Activated naive CD4-positive, alpha-beta T cell treated with anti-CD3 and anti-CD28 coated beads, Interleukin-2, amount 50 U/mL, for 24 hours (primary cell): Measurements from ENCODE around the gene SOD2.
"Not testable (repeated sequence)": the region's sequence is repeated elsewhere in the genome, so short reads cannot be mapped to it uniquely, and the experiment has no call there.

Experiments used
- H3K27ac Mint-ChIP-seq: one replicate; pipeline ENCODE4 v1.8.0; 2021; ENCODE audit warnings: mild to moderate bottlenecking, mixed read lengths
- H3K27me3 Mint-ChIP-seq: one replicate; pipeline ENCODE4 v1.8.0; 2021; ENCODE audit warnings: mixed read lengths
- H3K36me3 Mint-ChIP-seq: one replicate; pipeline ENCODE4 v1.8.0; 2021; ENCODE audit warnings: mixed read lengths
- H3K4me1 Mint-ChIP-seq: one replicate; pipeline ENCODE4 v1.8.0; 2021; ENCODE audit warnings: mixed read lengths
- H3K4me3 Mint-ChIP-seq: one replicate; pipeline ENCODE4 v1.8.0; 2021; ENCODE audit warnings: mild to moderate bottlenecking, mixed read lengths
- H3K9me3 Mint-ChIP-seq: one replicate; pipeline ENCODE4 v1.8.0; 2021; ENCODE audit warnings: mixed read lengths

SOD2 gene

DNA sequence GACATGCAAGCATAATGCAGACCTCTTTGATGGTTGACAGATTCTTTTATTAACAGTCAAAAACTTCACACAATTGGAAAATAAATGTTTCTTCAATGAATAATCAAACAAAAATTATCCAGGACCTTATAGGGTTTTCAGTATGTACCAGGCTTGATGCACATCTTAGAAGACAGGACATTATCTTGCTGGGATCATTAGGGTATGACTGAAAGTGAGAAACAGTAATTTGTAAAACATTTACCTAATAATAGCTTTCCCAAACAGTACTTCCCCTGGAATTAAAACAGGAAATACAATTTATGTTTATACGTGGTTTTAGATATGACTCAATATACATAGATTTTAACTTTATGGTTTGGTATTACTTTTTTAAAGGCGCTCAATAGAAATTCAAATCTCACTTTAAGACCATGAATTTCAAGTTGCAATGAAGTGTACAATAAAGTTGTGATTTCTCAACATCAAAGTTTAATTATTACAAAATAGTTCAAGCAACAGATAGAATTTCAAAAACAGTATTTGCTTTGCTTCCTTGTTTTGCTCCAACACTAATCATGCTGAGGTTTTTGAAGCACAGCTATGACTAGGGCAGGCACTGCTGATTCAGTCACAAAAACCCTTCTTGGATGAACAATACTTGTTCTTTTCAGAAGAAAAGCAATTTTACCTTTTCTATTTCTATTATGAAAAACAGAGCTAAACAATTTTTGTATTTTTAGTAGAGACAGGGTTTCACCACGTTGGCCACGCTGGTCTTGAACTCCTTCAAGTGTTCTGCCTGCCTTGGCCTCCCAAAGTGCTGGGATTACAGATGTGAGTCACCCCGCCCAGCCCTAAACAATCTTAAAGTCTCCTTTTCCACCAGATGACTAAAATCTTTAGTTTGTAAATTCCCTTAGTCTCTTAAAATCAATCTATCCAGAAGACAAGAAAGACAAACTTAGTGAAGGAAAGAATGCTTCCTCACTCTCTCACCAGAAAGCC lies 13.7 kb downstream of the SOD2 start:
- Mint-ChIP-seq H3K36me3 (peaks cover 10% of the 10 kb centered on the region), H3K4me1 (peaks cover 7% of the 10 kb centered on the region), H3K27me3 (no peaks in the 10 kb centered on the region), H3K4me3 (peak overlapping the region; percentile 16), H3K27ac (peak overlapping the region; percentile 88), H3K9me3 (no peaks in the 10 kb centered on the region)

DNA sequence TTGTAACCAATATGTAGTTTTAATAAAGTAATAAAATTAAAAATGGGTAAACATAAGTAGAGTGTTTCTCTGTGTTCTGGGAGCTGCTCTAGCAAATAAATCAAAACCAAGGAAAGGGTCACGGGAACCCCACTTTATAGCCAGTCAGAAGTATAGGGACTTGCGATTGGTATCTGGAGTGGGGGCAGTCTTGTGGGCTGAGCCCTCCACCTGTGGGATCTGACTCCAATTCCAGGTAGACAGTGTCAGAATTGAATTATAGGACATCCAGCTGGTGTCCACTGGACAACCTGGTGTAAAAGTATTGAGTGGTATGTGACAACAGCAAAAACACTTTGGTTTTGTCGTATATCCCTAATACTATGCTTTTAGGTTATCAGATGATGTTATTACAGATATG lies 14.5 kb downstream of the SOD2 start:
- Mint-ChIP-seq H3K4me3 (no peak overlapping the region), H3K27me3 (no peaks in the 10 kb centered on the region), H3K27ac (peak overlapping the region; percentile 4), H3K4me1 (peaks cover 10% of the 10 kb centered on the region), H3K9me3 (no peaks in the 10 kb centered on the region), H3K36me3 (peaks cover 14% of the 10 kb centered on the region)

- peaks cover 23% of the 10 kb centered on the region for H3K36me3 Mint-ChIP-seq
- H3K4me1 Mint-ChIP-seq = peaks cover 17% of the 10 kb centered on the region
These were observed 15.4 kb downstream of the SOD2 start for GRCh38 chr6:159677506-159678165.

GRCh38 chr6:159676890-159677505 lies 16.0 kb downstream of the SOD2 start:
- no peaks in the 10 kb centered on the region for H3K27me3 Mint-ChIP-seq
- H3K4me1 Mint-ChIP-seq = peaks cover 18% of the 10 kb centered on the region
- H3K4me3 Mint-ChIP-seq = no peak overlapping the region
- H3K9me3 Mint-ChIP-seq = peaks cover under 1% of the 10 kb centered on the region
- H3K36me3 Mint-ChIP-seq = peaks cover 26% of the 10 kb centered on the region
- H3K27ac Mint-ChIP-seq = no peak overlapping the region

More at GRCh38 chr6:159677506-159678165, 15.4 kb downstream of the SOD2 start:
- Mint-ChIP-seq H3K9me3 (no peaks in the 10 kb centered on the region), H3K27ac (no peak overlapping the region), H3K4me3 (no peak overlapping the region), H3K27me3 (no peaks in the 10 kb centered on the region)

GRCh38 chr6:159676236-159676635 lies 16.8 kb downstream of the SOD2 start:
- not testable (repeated sequence) for H3K4me3 Mint-ChIP-seq, H3K27ac Mint-ChIP-seq, H3K27me3 Mint-ChIP-seq, H3K9me3 Mint-ChIP-seq
- H3K36me3 Mint-ChIP-seq = peaks cover 31% of the 10 kb centered on the region
- H3K4me1 Mint-ChIP-seq = peaks cover 18% of the 10 kb centered on the region

GRCh38 chr6:159665868-159666635 lies 27.0 kb downstream of the SOD2 start:
- peaks cover 30% of the 10 kb centered on the region for H3K36me3 Mint-ChIP-seq
- H3K9me3 Mint-ChIP-seq = no peaks in the 10 kb centered on the region
- no peak overlapping the region for H3K27ac Mint-ChIP-seq
- H3K27me3 Mint-ChIP-seq = no peaks in the 10 kb centered on the region
- no peak overlapping the region for H3K4me3 Mint-ChIP-seq
- H3K4me1 Mint-ChIP-seq = no peaks in the 10 kb centered on the region

GRCh38 chr6:159663368-159663889 lies 29.6 kb downstream of the SOD2 start:
- not testable (repeated sequence) for H3K27ac Mint-ChIP-seq, H3K4me1 Mint-ChIP-seq, H3K27me3 Mint-ChIP-seq, H3K9me3 Mint-ChIP-seq, H3K4me3 Mint-ChIP-seq
- peaks cover 34% of the 10 kb centered on the region for H3K36me3 Mint-ChIP-seq

DNA sequence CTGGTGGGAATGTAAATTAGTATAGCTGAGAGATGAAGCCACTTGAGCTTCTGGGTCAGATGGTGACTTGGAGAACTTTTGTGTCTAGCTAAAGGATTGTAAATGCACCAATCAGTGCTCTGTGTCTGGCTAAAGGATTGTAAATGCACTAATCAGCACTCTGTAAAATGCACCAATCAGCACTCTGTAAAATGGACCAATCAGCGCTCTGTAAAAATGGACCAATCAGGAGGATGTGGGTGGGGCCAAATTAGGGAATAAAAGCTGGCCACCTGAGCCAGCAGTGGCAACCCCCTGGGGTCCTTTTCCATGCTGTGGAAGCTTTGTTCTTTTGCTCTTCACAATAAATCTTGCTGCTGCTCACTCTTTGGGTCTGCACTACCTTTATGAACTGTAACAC lies 31.1 kb downstream of the SOD2 start:
- not testable (repeated sequence) for H3K4me1 Mint-ChIP-seq, H3K4me3 Mint-ChIP-seq, H3K27ac Mint-ChIP-seq, H3K27me3 Mint-ChIP-seq, H3K9me3 Mint-ChIP-seq
- H3K36me3 Mint-ChIP-seq = peaks cover 37% of the 10 kb centered on the region

DNA sequence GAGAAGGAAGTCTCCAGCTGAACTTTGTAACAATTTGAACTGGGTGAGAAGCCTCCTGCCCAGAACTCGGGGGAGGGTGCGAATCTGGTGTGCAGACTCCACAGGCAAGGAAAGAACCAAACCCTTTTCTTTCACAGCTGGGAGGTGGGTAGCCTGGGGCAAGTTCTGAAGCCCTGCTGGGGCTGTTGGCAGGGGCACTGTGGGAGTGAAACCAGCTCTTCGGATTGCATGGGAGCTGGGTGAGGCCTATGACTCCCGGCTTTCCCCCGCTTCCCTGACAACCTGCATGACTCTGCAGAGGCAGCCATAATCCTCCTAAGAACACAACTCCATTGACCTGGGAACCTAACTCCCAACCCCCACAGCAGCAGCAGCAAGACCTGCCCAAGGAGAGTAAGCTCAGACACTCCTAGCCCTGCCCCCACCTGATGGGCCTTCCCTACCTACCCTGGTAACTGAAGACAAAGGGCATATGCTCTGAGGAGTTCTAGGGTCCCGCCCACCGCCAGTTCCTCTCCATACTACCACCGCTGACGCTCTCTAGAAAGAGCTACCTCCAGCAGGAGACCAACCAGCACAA lies 37.5 kb downstream of the SOD2 start:
- H3K9me3 Mint-ChIP-seq = no peaks in the 10 kb centered on the region

GRCh38 chr6:159654483-159655098 lies 38.5 kb downstream of the SOD2 start:
- H3K9me3 Mint-ChIP-seq = no peaks in the 10 kb centered on the region
- H3K36me3 Mint-ChIP-seq = peaks cover 9% of the 10 kb centered on the region
- H3K27ac Mint-ChIP-seq = no peak overlapping the region
- H3K27me3 Mint-ChIP-seq = no peaks in the 10 kb centered on the region
- H3K4me1 Mint-ChIP-seq = no peaks in the 10 kb centered on the region
- H3K4me3 Mint-ChIP-seq = no peak overlapping the region

More for the DNA sequence above, 37.5 kb downstream of the SOD2 start:
- H3K27ac Mint-ChIP-seq = no peak overlapping the region
- H3K36me3 Mint-ChIP-seq = peaks cover 16% of the 10 kb centered on the region
- H3K27me3 Mint-ChIP-seq = no peaks in the 10 kb centered on the region
- no peak overlapping the region for H3K4me3 Mint-ChIP-seq
- H3K4me1 Mint-ChIP-seq = no peaks in the 10 kb centered on the region

- Mint-ChIP-seq H3K27ac (no peak overlapping the region), H3K4me1 (no peaks in the 10 kb centered on the region), H3K27me3 (no peaks in the 10 kb centered on the region), H3K9me3 (no peaks in the 10 kb centered on the region), H3K36me3 (no peaks in the 10 kb centered on the region), H3K4me3 (no peak overlapping the region)
These were observed 42.7 kb downstream of the SOD2 start for GRCh38 chr6:159650314-159650713.

DNA sequence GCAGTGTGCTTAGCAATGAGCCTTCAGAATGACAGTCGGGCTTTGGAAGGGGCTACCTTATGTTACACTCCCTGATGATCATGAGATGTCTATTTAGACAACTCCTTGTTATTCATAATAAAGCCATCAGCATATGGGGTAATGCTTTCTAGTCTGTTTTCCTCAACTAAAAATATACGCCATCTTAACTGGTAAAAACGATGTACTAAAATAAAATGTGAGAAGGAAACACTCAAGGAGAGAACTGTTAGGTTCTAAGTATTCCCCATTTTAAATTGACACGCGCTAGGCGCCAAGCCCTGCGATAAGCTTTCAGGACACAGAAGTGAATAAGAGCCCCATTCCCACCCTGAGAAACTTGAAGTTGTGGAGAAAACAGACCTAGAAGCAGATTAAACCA lies 43.6 kb downstream of the SOD2 start:
- no peak overlapping the region for H3K4me3 Mint-ChIP-seq
- no peak overlapping the region for H3K27ac Mint-ChIP-seq
- no peaks in the 10 kb centered on the region for H3K4me1 Mint-ChIP-seq
- no peaks in the 10 kb centered on the region for H3K27me3 Mint-ChIP-seq
- H3K9me3 Mint-ChIP-seq = no peaks in the 10 kb centered on the region
- H3K36me3 Mint-ChIP-seq = peaks cover 3% of the 10 kb centered on the region

- Mint-ChIP-seq H3K4me3 (no peak overlapping the region), H3K4me1 (no peaks in the 10 kb centered on the region), H3K27me3 (no peaks in the 10 kb centered on the region), H3K36me3 (peaks cover 9% of the 10 kb centered on the region), H3K9me3 (peaks cover 3% of the 10 kb centered on the region), H3K27ac (no peak overlapping the region)
These were observed 46.3 kb downstream of the SOD2 start for GRCh38 chr6:159646733-159647132.

DNA sequence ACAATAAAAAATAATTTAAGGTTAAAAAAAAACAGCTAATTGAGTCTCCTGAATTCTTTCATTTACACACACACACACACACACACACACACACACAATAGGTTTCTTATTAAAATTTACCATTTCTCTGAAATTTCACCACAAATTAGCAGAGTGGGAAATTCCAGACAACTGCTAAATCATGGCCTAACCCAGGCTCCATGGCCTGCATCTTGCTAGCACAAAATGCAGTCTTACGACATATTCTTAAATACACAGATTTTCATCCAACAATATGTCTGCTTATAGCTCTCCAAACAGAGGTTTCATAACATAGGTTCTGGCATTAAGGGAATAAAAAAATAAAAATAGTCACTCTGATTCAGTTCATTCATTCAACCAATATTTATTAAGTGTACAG lies 46.9 kb downstream of the SOD2 start:
- Mint-ChIP-seq H3K4me1 (no peaks in the 10 kb centered on the region), H3K4me3 (no peak overlapping the region), H3K27ac (no peak overlapping the region), H3K9me3 (peaks cover 5% of the 10 kb centered on the region), H3K36me3 (peaks cover 14% of the 10 kb centered on the region), H3K27me3 (no peaks in the 10 kb centered on the region)
